GM18499 (cell line): ENCODE results near the gene CUX1.
"Not testable (repeated sequence)": the region's sequence is repeated elsewhere in the genome, so short reads cannot be mapped to it uniquely, and the experiment has no call there.

Experiments
- ATAC-seq: cut with Tn5 transposase; IDR thresholded peaks from one replicate; pipeline ENCODE4 v1.9.1; 2021; ENCODE audit warnings: moderate number of reproducible peaks; ENCODE audit not compliant: insufficient read depth, unreplicated experiment

The CUX1 gene

DNA sequence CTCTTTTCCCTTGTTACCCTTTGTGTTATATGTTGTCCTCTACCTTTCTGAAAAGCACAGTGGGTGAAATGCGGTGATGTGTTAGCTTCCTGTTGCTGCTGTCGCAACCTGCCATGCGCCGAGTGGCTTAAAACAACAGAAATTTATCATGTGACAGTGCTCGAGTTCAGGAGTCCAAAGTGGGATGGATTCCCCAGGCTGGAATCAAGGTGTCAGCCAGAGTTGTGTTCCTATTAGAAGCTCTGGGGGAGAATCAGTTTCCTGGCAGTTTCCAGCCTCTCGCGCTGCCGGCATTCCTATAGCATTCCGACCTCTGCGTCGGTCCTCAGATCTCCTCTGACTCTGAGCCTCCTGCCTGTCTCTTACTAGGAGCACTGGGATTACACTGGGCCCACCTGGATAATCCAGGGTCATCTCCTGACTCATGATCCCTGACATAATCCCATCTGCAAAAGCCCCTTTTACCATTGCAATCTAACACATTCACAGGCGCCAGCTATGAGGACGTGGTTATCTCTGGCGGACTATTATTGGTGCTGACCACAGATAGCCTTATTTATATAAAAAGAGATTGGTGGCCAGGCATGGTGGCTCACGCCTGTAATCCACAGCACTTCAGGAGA, 207.5 kb downstream of the CUX1 start:
- ATAC-seq: no peak

DNA sequence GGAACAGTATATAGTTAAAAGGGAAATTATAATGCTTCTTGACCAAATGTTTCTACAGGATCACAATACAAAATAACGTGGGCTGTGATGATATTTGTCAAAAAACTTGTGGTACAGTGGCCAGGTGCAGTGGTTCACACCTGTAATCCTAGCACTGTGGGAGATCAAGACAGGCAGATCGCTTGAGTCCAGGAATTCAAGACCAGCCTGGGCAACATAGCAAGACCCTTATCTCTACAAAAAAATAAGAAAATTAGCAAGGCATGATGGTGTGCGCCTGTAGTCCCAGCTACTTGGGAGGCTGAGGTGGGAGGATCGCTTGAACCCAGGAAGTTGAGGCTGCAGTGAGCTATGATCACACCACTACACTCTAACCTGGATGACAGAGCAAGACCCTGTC, 208.4 kb downstream of the CUX1 start:
- ATAC-seq: not testable (repeated sequence)

DNA sequence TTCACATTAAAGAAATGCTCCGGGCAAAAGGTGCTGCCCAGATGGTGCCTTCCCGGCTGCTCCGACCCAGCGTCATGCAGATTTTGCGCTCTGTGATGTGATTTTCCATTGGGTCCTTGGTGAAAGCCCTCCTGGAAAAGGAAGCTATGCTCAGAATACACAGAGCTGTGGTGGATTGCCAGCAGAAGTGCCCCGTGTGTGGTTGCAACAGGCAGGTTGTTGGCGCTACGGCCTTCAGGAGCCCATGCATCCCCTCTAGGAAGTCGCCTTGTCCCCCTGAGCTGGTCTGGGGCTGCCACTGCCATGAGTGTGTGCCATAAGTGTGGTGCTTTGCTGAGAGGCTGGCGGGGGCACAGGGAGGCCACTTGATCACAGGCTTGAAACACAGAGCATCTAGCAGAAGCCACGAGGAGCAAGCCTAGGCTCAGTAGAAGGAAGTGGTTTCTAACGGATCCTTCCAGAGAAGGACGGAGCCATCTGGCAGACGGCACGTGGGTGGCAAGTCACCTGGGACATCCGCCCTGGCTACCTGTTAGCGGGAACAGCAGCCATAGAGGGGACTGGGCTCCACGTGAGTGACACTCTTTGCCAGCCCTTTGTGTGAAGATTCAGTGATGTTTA, 210.9 kb downstream of the CUX1 start:
- no peak for ATAC-seq

DNA sequence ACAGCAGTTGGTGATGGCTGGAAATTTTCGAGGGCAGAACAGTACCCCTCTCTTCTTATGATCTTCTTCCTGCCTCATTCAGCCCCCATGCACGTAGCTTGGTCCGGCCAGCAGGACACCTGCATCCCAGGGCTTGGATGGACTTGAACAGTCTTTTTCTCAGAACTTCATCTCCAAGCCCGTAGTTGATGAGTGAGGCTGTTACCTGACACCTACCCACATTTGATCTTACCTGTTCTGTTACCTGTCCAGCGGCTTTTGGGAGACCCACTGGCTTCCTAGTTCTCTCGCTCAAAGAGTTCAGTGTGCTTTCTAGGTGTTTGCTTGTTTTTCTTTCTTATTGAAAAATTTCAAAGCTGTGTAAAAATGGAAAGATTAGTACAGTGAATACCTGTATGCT, 212.2 kb downstream of the CUX1 start:
- no peak for ATAC-seq

DNA sequence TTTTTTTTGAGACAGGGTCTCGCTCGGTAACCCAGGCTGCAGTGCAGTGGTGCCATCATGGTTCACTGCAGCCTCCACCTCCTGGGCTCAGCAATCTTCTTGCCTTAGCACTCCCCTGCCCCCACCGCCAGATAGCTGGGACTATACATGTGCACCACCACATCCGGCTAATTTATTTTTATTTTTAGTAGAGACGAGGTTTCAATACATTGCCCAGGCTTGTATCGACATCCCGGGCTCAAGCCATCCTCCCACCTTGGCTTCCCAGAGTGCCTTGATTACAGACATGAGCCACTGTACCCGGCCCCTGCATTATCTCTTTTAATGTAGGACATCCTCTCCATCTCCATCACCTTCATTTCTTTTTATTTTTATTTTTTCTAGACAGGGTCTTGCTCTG, 213.3 kb downstream of the CUX1 start:
- no peak for ATAC-seq

DNA sequence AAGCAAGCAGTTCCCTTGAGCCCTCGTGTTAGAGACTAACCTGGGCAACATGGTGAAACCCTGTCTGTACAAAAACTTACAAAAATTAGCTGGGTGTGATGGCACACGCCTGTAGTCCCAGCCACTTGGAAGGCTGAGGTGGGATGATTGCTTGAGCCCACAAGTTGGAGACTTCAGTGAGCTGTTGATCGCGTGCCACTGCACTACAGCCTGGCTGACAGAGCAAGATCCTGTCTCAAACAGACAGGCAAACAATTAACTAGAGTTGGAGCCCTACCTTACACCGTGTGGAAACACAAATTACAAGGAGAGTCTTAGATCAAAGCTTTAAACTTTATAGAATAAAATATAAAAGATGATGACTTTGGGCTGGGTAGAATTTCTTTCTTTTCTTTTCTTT, 219.5 kb downstream of the CUX1 start:
- no peak for ATAC-seq

DNA sequence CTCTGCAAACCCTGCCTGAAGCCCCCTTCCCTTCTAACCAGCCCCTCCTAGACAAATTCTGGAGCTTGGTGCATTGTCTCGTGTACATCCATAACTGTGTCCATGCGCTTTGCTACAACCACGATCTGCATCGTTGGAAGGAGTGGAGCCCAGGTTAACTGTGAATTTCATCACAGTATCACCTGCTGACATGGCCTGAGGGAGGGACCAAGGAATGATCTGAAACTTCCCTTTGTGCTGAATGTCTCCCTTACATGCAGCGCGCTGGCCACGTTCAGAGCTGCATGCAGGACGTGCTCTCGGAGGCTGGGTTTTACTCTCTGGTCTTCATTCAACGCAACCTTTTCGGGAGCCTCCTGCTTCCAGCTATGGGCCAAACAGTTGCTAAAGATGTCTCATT, 222.3 kb downstream of the CUX1 start:
- ATAC-seq: no peak

DNA sequence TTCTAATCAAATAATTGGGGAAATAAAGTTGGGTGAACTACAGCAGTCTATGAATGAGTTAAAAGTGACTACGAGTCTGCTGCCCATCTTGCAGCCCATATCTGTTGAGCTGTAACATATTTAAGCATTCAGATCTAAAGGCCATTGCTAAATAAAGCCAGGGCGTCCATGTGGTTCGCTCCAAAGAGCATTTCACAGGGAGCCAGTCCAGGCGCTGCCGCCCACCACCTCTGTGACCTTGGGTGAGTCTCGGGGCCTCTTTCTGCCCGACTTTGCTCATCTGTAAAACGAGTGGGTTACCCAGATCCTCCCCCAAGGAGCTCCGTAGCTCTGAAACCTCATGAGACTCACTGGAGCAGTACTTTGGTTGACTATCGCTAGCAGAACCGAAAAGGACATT, 223.1 kb downstream of the CUX1 start:
- no peak for ATAC-seq

DNA sequence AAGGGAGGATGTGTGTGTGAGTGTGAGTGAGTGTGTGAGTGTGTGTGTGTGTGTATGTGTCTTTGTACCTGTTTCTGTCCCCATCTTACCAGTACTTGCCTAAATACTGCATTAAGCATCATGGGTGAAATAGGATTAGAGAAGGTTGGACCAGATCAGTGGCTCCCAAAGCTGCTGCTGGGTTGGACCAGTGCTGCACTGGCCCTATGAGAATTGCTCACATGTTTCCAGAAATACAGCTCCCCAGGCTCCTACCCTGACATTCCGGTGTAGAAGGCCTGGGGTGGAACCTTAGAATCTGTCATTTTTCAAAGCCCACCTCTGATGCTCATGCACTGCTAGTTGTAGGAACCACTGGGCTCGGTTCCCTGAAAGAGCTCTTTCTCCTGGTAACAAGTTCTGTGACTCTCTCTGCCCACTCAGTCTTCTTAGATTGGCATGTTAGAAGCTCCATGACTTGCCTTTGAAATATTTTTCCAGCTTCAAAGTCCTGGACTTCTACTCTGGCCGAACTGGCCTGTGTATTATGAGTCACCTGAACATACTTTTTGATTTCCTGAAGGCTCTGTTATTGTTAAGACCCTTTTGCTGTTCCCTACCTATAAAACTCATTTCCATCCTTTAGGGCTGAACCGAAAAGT, 224.7 kb downstream of the CUX1 start:
- no peak for ATAC-seq

DNA sequence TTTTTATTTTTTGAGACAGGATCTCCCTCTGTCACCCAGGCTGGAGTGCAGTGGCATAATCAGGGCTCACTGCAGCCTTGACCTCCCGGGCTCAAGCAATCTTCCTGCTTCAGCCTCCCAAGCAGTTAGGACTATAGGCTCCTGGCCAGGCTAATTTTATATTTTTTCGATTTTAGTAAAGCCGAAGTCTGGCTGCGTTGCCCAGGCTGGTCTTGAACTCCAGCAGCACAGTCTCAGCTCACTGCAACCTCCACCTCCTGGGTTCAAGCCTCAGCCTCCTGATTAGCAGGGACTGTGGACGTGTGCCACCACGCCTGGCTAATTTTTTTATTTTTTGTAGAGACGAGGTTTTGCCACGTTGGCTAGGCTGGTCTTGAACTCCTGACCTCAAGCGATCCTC, 225.4 kb downstream of the CUX1 start:
- not testable (repeated sequence) for ATAC-seq

DNA sequence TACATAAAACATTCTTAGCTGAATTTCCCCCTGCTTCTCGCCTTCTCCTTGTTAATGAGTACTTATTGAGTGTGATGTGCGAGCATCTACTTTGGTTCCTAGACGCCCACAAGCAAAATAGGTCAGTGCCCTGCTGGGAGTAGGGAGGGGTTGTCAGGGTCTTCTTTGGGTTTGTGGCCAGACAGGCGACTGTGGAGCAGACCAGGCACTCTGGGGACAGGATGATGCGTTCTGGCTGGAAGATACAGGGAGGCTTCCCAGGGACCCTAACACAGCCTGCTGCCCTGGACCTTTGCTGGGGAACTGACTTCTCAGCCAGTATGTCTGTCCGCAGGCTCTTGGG, 227.2 kb downstream of the CUX1 start:
- ATAC-seq: no peak

DNA sequence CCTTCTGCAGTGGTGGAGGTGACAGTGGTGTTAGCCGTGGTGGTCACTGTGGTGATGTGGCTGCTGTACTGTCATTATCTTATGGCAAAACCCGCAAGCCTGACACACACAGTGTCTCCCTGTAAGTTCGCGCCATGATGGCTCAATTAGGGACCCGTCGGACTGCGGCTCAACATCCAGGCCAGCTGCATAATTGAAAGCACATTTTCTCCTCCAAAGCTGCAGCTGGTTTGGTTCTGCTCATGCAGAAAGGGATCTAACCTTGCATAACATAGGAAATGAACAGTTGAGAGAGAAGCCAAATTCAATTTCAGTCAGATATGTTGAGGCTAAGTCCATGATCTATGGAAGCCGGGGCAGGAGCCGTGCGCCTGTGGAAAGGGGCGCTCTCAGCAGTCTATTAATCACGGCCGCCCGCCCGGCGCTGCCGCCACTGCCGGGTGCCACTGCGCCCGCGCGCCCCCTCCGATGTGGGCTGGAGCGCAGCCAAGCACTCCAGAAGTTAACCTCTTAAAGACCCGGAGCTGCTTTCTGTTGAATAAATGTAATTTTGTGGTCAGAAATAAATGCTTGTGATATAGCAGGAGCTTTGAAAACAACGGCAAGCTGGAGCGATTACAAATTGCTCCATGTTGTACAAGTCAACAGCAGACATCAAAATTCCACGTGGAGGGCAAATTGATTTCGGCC, 227.7 kb downstream of the CUX1 start:
- no peak for ATAC-seq

DNA sequence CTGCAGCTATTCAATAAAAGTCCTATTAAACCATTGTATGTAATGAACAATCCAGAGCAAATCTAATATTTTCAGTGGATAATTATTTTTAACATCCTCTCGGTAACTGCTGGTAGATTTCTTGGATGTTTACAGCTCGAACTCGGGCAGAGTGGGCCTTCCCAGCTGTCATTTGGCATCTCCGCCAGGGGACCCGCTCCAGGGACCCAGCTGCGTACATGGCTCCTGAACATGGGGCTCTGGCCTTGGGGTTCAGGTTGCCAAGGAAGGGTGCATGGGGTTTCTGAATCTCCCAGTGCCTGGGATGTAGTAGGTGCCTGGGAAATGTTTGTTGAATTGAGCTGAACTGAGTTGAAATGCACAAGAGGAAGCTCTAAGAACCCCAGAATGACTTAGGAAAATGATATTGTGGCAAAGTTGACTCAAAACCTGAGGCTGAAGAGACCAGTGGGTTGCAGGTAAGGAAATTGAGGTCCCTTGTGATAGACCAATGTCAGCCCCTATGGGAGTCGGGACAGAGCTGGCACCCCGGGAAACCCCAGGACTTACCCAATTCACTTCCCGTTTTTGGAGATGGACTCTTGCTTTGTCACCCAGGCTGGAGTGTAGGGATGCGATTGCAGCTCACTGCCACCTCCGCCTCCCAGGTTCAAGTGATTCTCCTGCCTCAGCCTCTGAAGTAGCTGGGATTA, 228.4 kb downstream of the CUX1 start:
- ATAC-seq: no peak

DNA sequence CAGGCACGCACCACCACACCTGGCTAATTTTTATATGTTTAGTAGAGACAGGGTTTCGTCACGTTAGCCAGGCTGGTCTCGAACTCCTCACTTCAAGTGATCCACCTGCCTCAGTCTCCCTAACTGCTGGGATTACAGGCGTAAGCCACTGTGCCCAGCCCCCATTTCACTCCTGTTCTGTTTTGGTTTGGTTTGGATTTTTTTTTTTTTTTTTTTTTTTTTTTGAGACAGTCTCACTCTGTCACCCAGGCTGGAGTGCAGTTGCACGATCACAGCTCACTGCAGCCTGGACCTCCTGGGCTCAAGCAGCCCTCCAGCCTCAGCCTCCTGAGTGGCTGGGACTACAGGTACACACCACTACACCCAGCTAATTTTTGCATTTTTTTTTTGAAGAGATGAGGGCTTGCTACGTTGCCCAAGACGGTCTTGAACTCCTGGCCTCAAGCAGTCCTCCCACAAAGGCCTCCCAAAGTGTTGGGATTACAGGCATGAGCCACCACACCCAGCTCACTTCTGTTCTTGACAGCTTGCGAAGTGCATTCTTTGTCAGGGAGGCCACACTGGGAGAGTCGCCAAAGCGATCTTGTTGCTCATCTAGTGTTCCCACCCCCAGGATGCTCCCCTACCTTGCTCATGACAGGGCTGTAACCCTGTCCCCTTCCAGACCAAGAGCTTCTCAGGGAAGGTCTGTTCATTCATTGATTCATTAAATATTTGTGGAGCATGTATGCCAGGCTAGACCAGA, 229.1 kb downstream of the CUX1 start:
- no peak for ATAC-seq

DNA sequence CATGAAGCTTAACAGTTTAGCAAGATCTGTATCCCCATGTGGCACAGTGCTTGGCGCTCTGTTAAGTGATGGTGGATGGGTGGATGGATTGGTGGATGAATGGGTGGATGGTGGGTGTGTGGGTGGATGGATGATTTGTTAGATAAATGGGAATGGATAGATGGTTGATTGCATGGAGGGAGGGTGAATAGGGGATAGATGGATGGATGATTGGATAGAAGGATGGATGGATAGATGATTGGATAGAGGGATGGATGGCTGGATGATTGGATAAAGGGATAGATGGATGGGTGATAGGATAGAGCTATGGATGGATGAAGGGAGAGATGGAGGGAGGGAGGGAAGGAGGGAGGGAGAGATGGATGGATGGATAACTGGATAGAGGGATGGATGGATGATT, 229.7 kb downstream of the CUX1 start:
- no peak for ATAC-seq

DNA sequence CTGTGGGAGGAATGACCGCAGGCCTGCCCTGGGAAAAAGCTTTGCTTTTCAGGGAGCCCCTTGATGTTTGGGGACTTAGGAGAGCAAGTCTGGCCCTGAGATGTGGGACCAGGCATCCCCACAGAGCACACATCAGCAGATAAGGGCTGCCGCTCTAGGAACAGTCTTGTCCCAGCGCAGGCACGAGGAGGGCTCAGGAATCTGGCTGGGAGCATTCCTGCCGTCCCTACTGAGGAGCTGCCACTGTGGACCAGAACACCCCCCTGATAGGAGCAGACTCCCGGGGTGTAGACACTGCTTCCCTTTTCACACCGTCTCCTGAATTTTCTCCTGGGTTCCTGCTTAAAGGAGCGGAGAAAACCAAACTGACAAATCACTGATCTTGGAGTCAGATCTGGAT, 232.3 kb downstream of the CUX1 start:
- ATAC-seq: no peak

DNA sequence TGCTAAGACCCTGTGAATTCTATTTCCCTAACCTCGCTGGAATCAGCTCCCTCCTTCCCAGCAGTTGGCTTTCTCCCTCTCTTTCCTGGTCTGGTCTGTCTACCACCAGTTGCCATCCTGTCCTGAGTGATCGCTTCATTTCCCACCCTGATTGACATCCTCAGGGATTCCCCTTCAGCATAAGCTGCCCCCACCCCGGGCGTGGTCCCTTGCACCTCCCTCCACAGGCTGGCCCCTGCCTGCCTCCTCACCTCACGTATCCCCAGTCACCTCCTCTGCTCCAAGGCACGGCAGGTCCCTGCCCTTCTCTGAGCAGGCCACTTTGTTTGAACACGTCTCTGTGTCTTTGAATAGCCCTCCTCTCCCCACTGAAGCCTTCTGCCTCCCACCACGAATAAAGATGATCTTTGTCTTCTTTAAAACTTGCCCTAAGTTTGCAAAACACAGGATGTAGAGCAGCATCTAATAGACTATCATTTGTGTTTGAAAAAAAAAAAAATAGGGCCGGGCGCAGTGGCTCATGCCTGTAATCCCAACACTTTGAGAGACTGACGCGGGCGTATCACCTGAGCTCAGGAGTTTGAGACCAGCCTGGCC, 233.5 kb downstream of the CUX1 start:
- no peak for ATAC-seq

DNA sequence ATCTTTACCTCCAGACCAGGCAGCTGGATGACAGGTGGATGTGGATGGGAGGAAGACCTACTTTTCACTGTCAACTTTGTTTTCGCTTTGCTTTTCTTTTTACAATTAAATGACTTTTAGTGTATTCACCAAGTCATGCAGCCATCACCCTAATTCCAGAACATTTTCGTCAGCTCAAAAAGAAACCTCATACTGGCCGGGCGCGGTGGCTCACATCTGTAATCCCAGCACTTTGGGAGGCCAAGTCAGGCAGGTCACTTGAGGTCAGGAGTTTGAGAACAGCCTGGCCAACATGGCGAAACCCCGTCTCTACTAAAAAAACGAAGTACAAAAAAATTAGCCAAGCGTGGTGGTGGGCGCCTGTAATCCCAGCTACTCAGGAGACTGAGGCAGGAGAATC, 234.3 kb downstream of the CUX1 start:
- not testable (repeated sequence) for ATAC-seq

DNA sequence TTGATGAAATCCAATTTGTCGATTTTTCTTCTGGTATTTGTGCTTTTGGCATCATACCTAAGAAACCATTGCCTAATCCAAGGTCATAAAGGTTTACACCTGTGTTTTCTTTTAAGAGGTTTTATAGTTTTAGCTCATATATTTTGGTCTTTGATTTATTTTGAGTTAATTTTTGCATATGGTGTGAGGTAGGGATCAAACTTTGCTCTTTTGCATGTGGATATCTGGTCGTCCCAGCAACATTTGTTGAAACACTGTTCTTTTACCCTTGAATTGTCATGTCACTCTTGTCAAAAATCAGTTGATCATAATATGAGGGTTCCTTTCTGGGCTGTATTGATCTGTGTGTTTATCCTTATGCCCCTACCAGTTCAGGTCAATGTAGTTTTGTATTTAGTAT, 236.7 kb downstream of the CUX1 start:
- ATAC-seq: no peak
